ENCODE data around the gene URB1. TPM values are rescaled to one million over a fixed set of nuclear protein-coding genes. Genes with fewer than 3 reads are reported as not detected.

URB1 gene
- total and polyA plus RNA-seq, 2 of the 8 experiments (the other 6 are each of a cell fraction or from before 2014, with no cell fraction given) = 8.1 to 28.9 TPM

DNA sequence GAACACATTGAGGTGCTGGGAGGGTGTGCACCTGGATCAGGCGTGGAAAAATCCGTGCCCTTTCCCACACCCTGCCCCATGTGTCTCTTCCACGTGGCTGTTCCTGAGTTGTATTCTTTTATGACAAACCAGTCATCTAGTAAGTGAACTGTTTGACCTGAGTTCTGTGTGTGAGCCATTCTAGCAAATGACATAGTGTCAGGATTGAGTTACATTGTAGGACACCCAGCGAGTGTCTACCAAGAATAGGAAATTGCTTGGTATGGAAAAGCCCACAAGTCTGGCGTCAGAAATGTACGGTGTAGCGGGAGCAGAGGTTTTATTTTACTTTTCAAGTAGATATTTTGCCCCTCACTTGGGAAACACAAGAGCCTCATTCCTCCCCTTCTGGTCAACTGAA lies 95.4 kb downstream of the URB1 start:
- Histone ChIP-seq H3K23ac (ENCODE audit: insufficient read length) (no peak overlapping the region), H3K23me2 (ENCODE audit: low read depth, low read length) (no peaks in the 10 kb centered on the region; the same call in 1 of the 2 replicates), H3K56ac (replicated peaks; ENCODE audit: insufficient read length, low read depth, low read length) (no peak overlapping the region), H3K79me1 (ENCODE audit: low read depth, low read length) (no peaks in the 10 kb centered on the region), H3K4me2 (ENCODE audit: insufficient read depth in 1 of 2, low read depth in 2 of 2, low read length in 2 of 2) (no peak overlapping the region), H2BK20ac (ENCODE audit: low read length) (no peak overlapping the region), H3K27me3 (replicated peaks in 1 of 4; ENCODE audit: control insufficient read depth in 3 of 4, extremely low read depth in 1 of 4, insufficient read depth in 3 of 4, low read length in 3 of 4) (no peaks in the 10 kb centered on the region), H3K27ac (ENCODE audit: low read depth, low read length) (no peak overlapping the region), H3K4me1 (replicated peaks in 1 of 4; ENCODE audit: control insufficient read depth in 3 of 4, insufficient read depth in 4 of 4, low read length in 3 of 4) (no peaks in the 10 kb centered on the region), H3K79me2 (ENCODE audit: control insufficient read depth in 1 of 2, insufficient read depth in 2 of 2, low read length in 2 of 2) (no peaks in the 10 kb centered on the region), H3K4ac (replicated peaks; ENCODE audit: insufficient read length, low read depth, low read length) (no peak overlapping the region), H3K9ac (replicated peaks in 1 of 4; ENCODE audit: extremely low read depth in 1 of 4, low read depth in 3 of 4, low read length in 3 of 4) (no peak overlapping the region), H4K91ac (replicated peaks; ENCODE audit: insufficient read length, low read length) (no peak overlapping the region), H2BK5ac (ENCODE audit: low read depth, low read length) (no peak overlapping the region), H3K4me3 (ENCODE audit: extremely low read depth in 1 of 4, insufficient read depth in 2 of 4, low read depth in 3 of 4, low read length in 4 of 4) (no peak overlapping the region), H4K8ac (ENCODE audit: extremely low read depth, insufficient read depth, low read length) (no peak overlapping the region), H3K36me3 (ENCODE audit: control insufficient read depth in 2 of 4, insufficient read depth in 4 of 4, low read length in 3 of 4) (peaks cover 0 to 3% (median 0%) of the 10 kb centered on the region in 4 experiments; a peak in 1 of 8 replicates), H4K5ac (ENCODE audit: insufficient read length, low read depth, low read length) (no peak overlapping the region), H2AK5ac (ENCODE audit: low read depth, low read length) (no peak overlapping the region), H2BK12ac (ENCODE audit: low read depth, low read length) (no peak overlapping the region), H3K18ac (ENCODE audit: extremely low read depth, low read length) (no peak overlapping the region), H2BK15ac (ENCODE audit: low read length) (no peak overlapping the region), H2BK120ac (replicated peaks; ENCODE audit: low read depth, low read length) (no peak overlapping the region), H3K14ac (ENCODE audit: insufficient read length) (no peak overlapping the region), H2AFZ (ENCODE audit: low read length) (no peak overlapping the region), H4K20me1 (replicated peaks in 1 of 2; ENCODE audit: control insufficient read depth in 1 of 2, insufficient read depth in 2 of 2, low read length in 2 of 2) (peaks cover 0 to 6% of the 10 kb centered on the region in 2 experiments), H3K9me3 (ENCODE audit: insufficient read depth in 2 of 2, low read depth in 1 of 2, low read length in 1 of 2) (peaks cover 0 to 3% of the 10 kb centered on the region in 2 experiments; a peak in 1 of 4 replicates)
- FAIRE-seq (no peak), DNase-seq (ENCODE audit: low read depth in 1 of 2, low spot score in 2 of 2) (no peak)
- WGBS, 2 experiments (ENCODE audit: extremely low coverage in 1 of 2, insufficient coverage in 1 of 2, insufficient read length in 1 of 2, insufficient replicate concordance in 2 of 2, low coverage in 1 of 2, low lambda C conversion rate in 2 of 2, missing lambda C conversion rate in 1 of 2) = 88% methylated on average over 7 of the region's 7 CpGs; no CpG with 5 or more reads in 1 of the 2 experiments
- POLR2A ChIA-PET (ENCODE audit: partially characterized antibody) = no interaction called here
- CTCF ChIA-PET (ENCODE audit: partially characterized antibody) = no interaction called here
- TF ChIP-seq GABPA (IDR thresholded peaks at IDR 0.05; ENCODE audit: borderline replicate concordance, insufficient read depth, low read length) (no peak), RAD21 (IDR thresholded peaks at IDR 0.05 in 1 of 2, conservative IDR thresholded peaks at IDR 0.05 in 1 of 2; ENCODE audit: low read depth in 2 of 2, low read length in 2 of 2) (no peak), EGR1 (IDR thresholded peaks at IDR 0.05; ENCODE audit: borderline replicate concordance, low read depth, low read length) (no peak), TAF1 (IDR thresholded peaks at IDR 0.05; ENCODE audit: low read depth, low read length) (no peak), SP1 (IDR thresholded peaks at IDR 0.05; ENCODE audit: low read depth, low read length) (no peak), SRF (IDR thresholded peaks at IDR 0.05; ENCODE audit: low read depth, low read length) (no peak), POLR2AphosphoS5 (IDR thresholded peaks at IDR 0.05; ENCODE audit: low read depth, low read length) (no peak), RBBP5 (IDR thresholded peaks at IDR 0.05; ENCODE audit: borderline replicate concordance, low read depth, low read length) (no peak), SP4 (IDR thresholded peaks at IDR 0.05; ENCODE audit: low read length) (no peak), JUN (IDR thresholded peaks at IDR 0.05; ENCODE audit: low read depth, low read length) (no peak), RXRA (IDR thresholded peaks at IDR 0.05; ENCODE audit: insufficient read depth, low read depth, low read length) (no peak), MAFK (IDR thresholded peaks at IDR 0.05; ENCODE audit: low read depth, low read length) (no peak), HDAC2 (IDR thresholded peaks at IDR 0.05; ENCODE audit: borderline replicate concordance in 1 of 2, low read depth in 2 of 2, low read length in 2 of 2) (no peak), CREB1 (IDR thresholded peaks at IDR 0.05) (no peak)
- TF ChIP-seq, protein P1, sequence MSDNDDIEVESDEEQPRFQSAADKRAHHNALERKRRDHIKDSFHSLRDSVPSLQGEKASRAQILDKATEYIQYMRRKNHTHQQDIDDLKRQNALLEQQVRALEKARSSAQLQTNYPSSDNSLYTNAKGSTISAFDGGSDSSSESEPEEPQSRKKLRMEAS (IDR thresholded peaks at IDR 0.05) = no peak
